PC-9 (cell line): Measurements from ENCODE around the gene ZNF497.

Source experiments
- CTCF ChIP-seq: fragments of 200-600 bp; sonication (generic); conservative IDR thresholded peaks from 2 replicates; pipeline ENCODE4 v1.6.1; 2017; ENCODE audit warnings: mixed run types, antibody characterized with exemption, mild to moderate bottlenecking, moderate library complexity
- EZH2 ChIP-seq: fragments of 200-600 bp; sonication (generic); IDR thresholded peaks from 2 replicates; pipeline ENCODE4 v1.8.0; 2017; ENCODE audit warnings: antibody characterized with exemption, low read depth

DNA sequence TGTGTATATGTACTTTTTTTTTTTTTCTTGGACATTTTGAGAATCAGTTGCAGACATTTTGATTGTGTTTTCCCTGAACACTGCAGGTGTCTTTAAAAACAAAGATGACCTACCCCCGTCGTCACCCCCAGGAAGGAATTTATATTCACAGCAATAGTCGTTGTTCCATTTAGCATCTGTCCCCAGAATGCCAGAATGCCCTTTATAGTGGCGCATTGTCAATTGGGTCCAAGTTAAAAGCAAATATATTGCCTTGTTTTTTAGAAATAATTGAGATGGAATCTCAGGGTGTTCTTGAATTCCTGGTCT is 31.1 kb upstream of the ZNF497 start:
- TF ChIP-seq EZH2 (no peak), CTCF (no peak)
